Measurements from ENCODE around the gene NLRP3.
"Not testable (repeated sequence)": the region's sequence is repeated elsewhere in the genome, so short reads cannot be mapped to it uniquely, and the experiment has no call there.

NLRP3 gene

GRCh38 chr1:247392088-247392487 is 23.9 kb upstream of the NLRP3 start:
- DNase-seq: no peak

- DNase-seq: not testable (repeated sequence)
Measured at GRCh38 chr1:247395075-247395474, 20.9 kb upstream of the NLRP3 start.

- no peak for DNase-seq
Measured at GRCh38 chr1:247400685-247401084, 15.3 kb upstream of the NLRP3 start.

- DNase-seq: no peak
Measured at GRCh38 chr1:247401310-247402119, 14.5 kb upstream of the NLRP3 start.

- DNase-seq: no peak
Measured at GRCh38 chr1:247402120-247402675, 13.8 kb upstream of the NLRP3 start.

- no peak for DNase-seq
Measured at GRCh38 chr1:247406014-247406656, 9.8 kb upstream of the NLRP3 start.

GRCh38 chr1:247407180-247407616 is 8.8 kb upstream of the NLRP3 start:
- no peak for DNase-seq

GRCh38 chr1:247408100-247408499 is 7.9 kb upstream of the NLRP3 start:
- no peak for DNase-seq

GRCh38 chr1:247409869-247410544 is 6.0 kb upstream of the NLRP3 start:
- no peak for DNase-seq

GRCh38 chr1:247411621-247412327 is 4.2 kb upstream of the NLRP3 start:
- DNase-seq: no peak

- no peak for DNase-seq
Measured at GRCh38 chr1:247417831-247418230, 1.9 kb downstream of the NLRP3 start.

- DNase-seq: no peak
Measured at GRCh38 chr1:247419336-247419735, 3.4 kb downstream of the NLRP3 start.

GRCh38 chr1:247421074-247421473 is 5.1 kb downstream of the NLRP3 start:
- DNase-seq: no peak

GRCh38 chr1:247429496-247429895 is 13.5 kb downstream of the NLRP3 start:
- DNase-seq: no peak

GRCh38 chr1:247430434-247430833 is 14.5 kb downstream of the NLRP3 start:
- DNase-seq: no peak

GRCh38 chr1:247431643-247432042 is 15.7 kb downstream of the NLRP3 start:
- no peak for DNase-seq

- DNase-seq: no peak
Measured at GRCh38 chr1:247434005-247434404, 18.0 kb downstream of the NLRP3 start.

GRCh38 chr1:247435030-247435758 is 19.2 kb downstream of the NLRP3 start:
- no peak for DNase-seq

- no peak for DNase-seq
Measured at GRCh38 chr1:247435759-247436147, 19.8 kb downstream of the NLRP3 start.

GRCh38 chr1:247437551-247438505 is 21.9 kb downstream of the NLRP3 start:
- DNase-seq: no peak

Measured in NCI-H1048 (cell line).